ENCODE data around the gene FAM221B. TPM values are rescaled to one million over a fixed set of nuclear protein-coding genes. Genes with fewer than 3 reads are reported as not detected.

Gene FAM221B
- not detected in 2 replicates for total RNA-seq

DNA sequence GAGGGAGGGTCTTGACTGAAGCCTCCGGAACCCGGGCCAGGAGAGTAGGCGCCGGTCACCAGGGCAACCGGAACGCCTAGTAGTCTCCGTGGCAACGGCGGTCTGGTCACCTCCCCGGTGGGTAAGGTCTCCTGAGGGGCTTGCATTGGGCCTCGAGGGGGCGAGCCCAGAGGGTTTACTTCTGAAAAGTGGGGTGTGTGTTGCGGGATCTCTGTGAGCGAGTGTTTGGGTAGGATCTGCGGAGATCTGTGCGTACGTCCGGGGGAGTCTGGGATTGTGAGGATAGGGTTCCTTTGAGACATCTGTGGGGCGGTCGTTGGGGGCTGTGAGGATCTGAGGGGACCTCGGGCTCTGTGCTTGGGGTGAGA lies at the start of gene FAM221B:
FAM221B (minus strand) TSS at position 17 of the 368 bp plus-strand sequence. CDS start 2,571 bp downstream, outside the sequence.

DNA sequence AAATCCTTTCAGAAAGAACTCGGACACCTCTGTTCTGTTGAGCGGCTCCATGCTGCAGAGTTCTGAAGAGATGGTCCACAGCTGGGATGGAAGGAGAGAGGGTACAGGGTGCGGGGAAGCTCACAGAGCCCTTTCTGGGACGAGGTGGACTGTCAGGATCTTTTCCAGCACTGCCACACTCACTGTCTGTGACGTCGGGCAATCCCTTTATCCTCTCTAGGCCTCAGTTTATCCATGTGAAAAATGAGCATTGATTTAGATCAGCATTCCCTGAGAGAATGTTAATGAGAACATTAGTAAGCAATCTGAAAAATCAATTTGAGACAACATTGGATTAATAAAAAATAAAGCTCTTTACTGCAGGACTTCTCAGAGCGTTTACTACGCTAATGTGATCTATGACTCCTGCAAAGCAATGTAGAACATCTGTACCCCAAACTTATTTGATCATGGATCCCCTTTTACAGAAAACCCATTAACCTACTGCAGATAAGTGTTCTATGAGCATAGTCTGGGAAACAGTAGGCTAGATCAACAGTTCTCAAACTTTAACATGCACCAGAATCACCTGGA lies 41.9 kb upstream of the FAM221B start, which contains the start of gene OR13J1:
OR13J1 (minus strand) TSS at position 51 of the 573 bp plus-strand sequence; CDS start at position 51, 0 bp downstream.

GRCh38 chr9:35829084-35829763 lies 692 bp upstream of the FAM221B start, which contains the start of gene TMEM8B:
TMEM8B (plus strand) TSS chr9:35829228; CDS start chr9:35829448, 220 bp downstream.

GRCh38 chr9:35814841-35815543 lies 13.5 kb downstream of the FAM221B start, which contains the start of gene HINT2:
HINT2 (minus strand) TSS chr9:35815042; CDS start chr9:35814979, 63 bp downstream.

GRCh38 chr9:35812025-35812602 lies 16.4 kb downstream of the FAM221B start, which contains the start of gene SPAG8:
SPAG8 (minus strand) TSS chr9:35812262; CDS start chr9:35812147, 115 bp downstream.

DNA sequence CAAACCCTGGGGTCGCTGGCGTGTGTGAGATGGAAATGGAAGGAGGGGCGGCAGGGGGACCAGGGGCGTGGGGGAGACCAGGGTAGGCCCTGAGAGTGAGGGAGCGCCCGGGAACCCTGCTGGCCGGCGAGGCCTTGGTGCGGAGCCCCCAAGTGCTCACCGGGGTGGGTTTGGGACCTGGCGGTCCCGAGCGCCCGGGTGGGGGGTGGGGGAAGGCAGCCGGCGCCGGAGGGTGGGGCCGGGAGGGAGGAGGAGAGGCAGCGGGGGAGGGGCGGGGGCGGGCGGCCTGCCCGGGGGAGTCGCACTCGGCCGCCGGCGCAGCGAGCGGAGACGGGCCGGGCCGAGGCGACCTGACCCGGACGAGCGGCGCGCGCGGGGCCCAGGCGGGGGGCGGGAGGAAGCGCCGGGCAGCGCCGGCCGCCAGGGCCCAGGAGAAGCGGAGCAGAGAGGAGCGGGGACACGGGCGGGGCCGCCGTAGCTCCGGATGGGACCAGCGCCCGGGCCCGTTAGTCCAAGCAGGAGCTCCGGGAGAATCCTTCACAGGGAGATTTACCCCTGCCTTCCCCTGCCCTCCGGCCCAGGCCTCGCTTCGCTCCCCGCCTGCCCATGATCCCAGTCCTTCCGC lies 37.1 kb downstream of the FAM221B start, which contains the start of gene NPR2:
NPR2 (plus strand) TSS at position 295 of the 625 bp plus-strand sequence. CDS start 818 bp downstream, outside the sequence.

Small RNAs within 50 kb of the gene (small RNA-seq; reads per million reads assigned to genes)
- gene HINT2 (ENCODE audit: low replicate concordance) = 0.23 reads per million

Other genes with a start within 250 kb of the FAM221B start
- 14.9 and 21.2 TPM in 2 replicates for gene TESK1, start 223.5 kb downstream of the FAM221B start, total RNA-seq
- 0.43 and 0.66 TPM in 2 replicates for gene CD72, start 210.3 kb downstream of the FAM221B start, total RNA-seq
- not detected in 2 replicates for gene SIT1, start 177.8 kb downstream of the FAM221B start, total RNA-seq
- gene RMRP, start 170.7 kb downstream of the FAM221B start, total RNA-seq = 24,654 and 27,284 TPM in 2 replicates
- 8.3 and 19.9 TPM in 2 replicates for gene CCDC107, start 170.4 kb downstream of the FAM221B start, total RNA-seq
- 0.44 and 6.3 TPM in 2 replicates for gene ARHGEF39, start 163.5 kb downstream of the FAM221B start, total RNA-seq
- not detected in 2 replicates for gene CA9, start 154.8 kb downstream of the FAM221B start, total RNA-seq
- 668 and 1,162 TPM in 2 replicates for gene TPM2, start 138.8 kb downstream of the FAM221B start, total RNA-seq
- 382 and 598 TPM in 2 replicates for gene TLN1, start 96.5 kb downstream of the FAM221B start, total RNA-seq
- 125 and 128 TPM in 2 replicates for gene CREB3, start 96.1 kb downstream of the FAM221B start, total RNA-seq
- 41.9 and 42.0 TPM in 2 replicates for gene GBA2, start 79.5 kb downstream of the FAM221B start, total RNA-seq
- gene RGP1, start 79.4 kb downstream of the FAM221B start, total RNA-seq = 17.1 and 23.6 TPM in 2 replicates
- not detected in 2 replicates for gene MSMP, start 74.5 kb downstream of the FAM221B start, total RNA-seq
- gene NPR2, start 37.1 kb downstream of the FAM221B start, total RNA-seq = 14.0 and 22.3 TPM in 2 replicates
- gene SPAG8, start 16.5 kb downstream of the FAM221B start, total RNA-seq = 0.66 and 1.0 TPM in 2 replicates
- gene HINT2, start 13.7 kb downstream of the FAM221B start, total RNA-seq = 16.6 and 26.7 TPM in 2 replicates
- gene TMEM8B, start 496 bp upstream of the FAM221B start, total RNA-seq = 0.86 and 2.6 TPM in 2 replicates
- not detected in 2 replicates for gene OR13J1, start 41.7 kb upstream of the FAM221B start, total RNA-seq
- gene HRCT1, start 77.5 kb upstream of the FAM221B start, total RNA-seq = 0.43 TPM in 1 of 2 replicates, not detected in the other
- gene SPAAR, start 80.8 kb upstream of the FAM221B start, total RNA-seq = not detected in 2 replicates
- gene OR2S2, start 129.4 kb upstream of the FAM221B start, total RNA-seq = 0.14 and 0.22 TPM in 2 replicates
- gene RECK, start 208.2 kb upstream of the FAM221B start, total RNA-seq = 13.8 and 17.9 TPM in 2 replicates